Measurements from ENCODE around the gene ZNF829.

The ZNF829 gene

DNA sequence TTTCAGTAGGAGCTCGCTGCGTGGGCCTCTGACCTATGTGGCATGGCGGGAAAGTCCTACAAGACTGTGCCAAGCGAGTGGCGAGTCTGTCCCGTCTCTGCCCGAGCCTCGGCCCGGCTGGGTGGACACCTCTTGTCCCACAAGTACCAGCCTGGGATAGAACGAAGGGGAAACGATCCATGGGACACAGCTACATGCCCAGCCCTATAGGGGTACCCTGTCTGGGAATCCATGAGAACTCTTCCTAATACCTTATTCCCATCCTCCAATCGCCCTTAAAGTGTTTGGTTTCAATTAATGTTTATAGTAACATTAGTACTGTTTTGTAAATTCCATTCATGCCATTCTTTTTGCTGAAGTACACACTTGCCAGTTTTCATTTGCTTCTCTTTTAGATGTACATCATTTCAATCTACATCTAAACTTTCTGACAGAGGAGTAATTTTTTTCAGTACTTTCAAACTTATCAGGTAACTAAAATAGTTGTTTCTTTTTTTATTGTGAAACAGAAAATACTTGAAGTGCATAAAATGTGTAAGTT is 77.2 kb downstream of the ZNF829 start:
- H3K4me3 ChIP-seq (replicated peaks; ENCODE audit: low read depth, low read length), result peak overlapping the region; percentile 86
- H3K27me3 ChIP-seq (replicated peaks; ENCODE audit: control insufficient read depth, insufficient read depth, low read length), result no peaks in the 10 kb centered on the region
- TF ChIP-seq CTCF (IDR thresholded peaks at IDR 0.05; ENCODE audit: insufficient read depth, low read length, poor library complexity, severe bottlenecking), result no peak
- no peak for DNase-seq (ENCODE audit: extremely low read depth, insufficient read length)
- peaks cover 4% of the 10 kb centered on the region for H3K36me3 ChIP-seq (ENCODE audit: control insufficient read depth, insufficient read depth, low read length)

Data from GM06990 (cell line).